HG02885 (cell line): ENCODE results near the gene NOC4L.
"Not testable (repeated sequence)": the region's sequence is repeated elsewhere in the genome, so short reads cannot be mapped to it uniquely, and the experiment has no call there.

Experiments used
- ATAC-seq: cut with Tn5 transposase; IDR thresholded peaks from one replicate; pipeline ENCODE4 v1.9.1; 2021; ENCODE audit warnings: mild to moderate bottlenecking; ENCODE audit not compliant: unreplicated experiment, poor library complexity

The NOC4L gene

GRCh38 chr12:132191715-132192553 is 47.7 kb downstream of the NOC4L start:
- no peak for ATAC-seq

DNA sequence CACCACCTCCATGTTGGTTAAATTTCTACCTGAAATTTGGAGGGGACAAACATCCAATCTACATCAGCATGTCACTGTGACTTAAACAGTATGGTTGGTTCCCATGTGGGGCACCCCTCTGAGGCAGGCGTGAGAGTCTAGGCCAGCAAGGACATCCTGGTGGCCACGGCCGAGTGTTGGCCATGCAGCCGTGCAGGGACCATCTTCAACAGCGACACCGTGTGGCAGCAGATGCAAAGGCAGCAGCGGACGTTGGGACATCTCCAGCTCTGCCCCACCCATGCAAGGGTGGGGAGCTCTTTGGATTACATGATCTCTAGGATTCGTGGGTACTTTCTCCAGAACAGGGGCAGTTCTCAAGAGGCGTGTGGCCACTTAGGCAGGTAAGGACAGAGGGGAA is 49.8 kb downstream of the NOC4L start:
- no peak for ATAC-seq

GRCh38 chr12:132194556-132194955 is 50.3 kb downstream of the NOC4L start:
- ATAC-seq: no peak

GRCh38 chr12:132195242-132195641 is 51.0 kb downstream of the NOC4L start:
- not testable (repeated sequence) for ATAC-seq

DNA sequence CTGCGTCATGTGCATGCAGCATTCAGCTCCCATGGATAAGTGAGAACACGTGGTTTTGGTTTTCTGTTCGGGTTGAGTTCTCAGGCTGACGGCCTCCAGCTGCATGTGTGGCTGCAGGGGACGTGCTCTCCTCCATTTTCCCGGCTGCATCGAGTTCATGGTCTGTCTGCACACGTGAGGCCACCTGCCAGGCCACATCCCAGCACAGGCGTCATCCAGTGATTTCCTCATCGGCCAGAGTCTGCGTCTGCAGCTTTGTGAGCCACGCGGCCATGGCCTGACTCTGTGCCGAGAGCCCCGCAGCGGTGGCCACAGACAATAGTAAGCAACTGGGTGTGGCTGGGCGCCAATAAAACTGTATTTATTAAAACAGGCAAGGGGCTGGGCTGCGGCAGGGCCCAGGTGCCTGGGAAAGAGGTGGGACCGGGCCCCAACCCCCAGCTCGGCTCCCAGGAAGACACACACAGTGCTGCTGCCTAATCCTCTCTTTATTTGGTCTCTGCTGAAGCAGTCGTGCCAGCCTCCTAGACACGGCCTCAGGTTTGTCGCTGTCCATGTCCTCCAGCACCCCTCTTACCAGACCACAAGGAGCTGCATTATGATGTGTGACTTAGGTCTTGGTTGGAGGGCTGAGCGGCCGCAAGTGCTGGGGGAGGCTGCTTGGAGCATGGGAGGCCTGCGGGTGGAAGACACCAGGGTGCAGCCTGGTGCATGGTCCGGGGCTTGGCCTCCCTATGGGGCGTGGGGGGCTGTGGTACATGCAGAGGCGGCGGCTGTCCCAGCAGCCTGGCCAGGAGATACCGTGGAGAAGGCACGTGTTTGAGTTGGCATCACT is 52.0 kb downstream of the NOC4L start:
- ATAC-seq: no peak

DNA sequence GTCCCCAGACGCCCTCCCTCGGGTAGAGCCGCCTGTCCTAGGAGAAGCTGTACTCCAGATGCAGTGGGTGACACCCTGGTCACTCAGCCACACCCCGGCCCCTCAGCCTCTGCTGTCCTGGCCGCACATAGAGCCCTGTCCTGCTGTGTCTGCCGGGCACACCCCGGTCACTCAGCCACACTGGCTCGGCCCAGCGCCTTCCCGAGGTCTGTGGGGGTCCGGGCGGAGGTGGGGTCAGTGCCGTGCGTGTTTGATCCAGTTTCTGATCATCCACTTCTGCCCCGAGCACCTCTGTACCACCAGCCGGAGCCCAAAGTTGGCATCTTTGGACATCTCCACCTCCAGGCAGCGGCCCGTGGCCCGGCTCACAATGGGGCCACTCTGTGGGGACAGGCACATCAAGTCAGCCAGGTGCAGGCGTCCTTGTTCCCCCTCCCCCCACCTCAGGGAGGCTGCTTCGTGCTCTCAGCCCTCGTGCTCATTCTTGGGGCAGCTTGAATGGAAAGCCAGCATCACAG is 52.7 kb downstream of the NOC4L start:
- ATAC-seq: no peak

- no peak for ATAC-seq
These were observed 53.5 kb downstream of the NOC4L start for GRCh38 chr12:132197581-132198354.

- ATAC-seq: no peak
These were observed 54.8 kb downstream of the NOC4L start for GRCh38 chr12:132199101-132199500.

- no peak for ATAC-seq
These were observed 55.5 kb downstream of the NOC4L start for GRCh38 chr12:132199526-132200319.

GRCh38 chr12:132200800-132201199 is 56.5 kb downstream of the NOC4L start:
- no peak for ATAC-seq

- no peak for ATAC-seq
These were observed 57.3 kb downstream of the NOC4L start for GRCh38 chr12:132201391-132202120.
